Measurements from ENCODE around the gene ZMIZ1.
"Not testable (repeated sequence)": the region's sequence is repeated elsewhere in the genome, so short reads cannot be mapped to it uniquely, and the experiment has no call there.

ZMIZ1 gene

GRCh38 chr10:79327090-79327457 is 258.3 kb downstream of the ZMIZ1 start:
- DNase-seq (ENCODE audit: low spot score): no peak

GRCh38 chr10:79328147-79328701 is 259.5 kb downstream of the ZMIZ1 start:
- DNase-seq (ENCODE audit: low spot score): no peak

GRCh38 chr10:79328737-79329504 is 260.2 kb downstream of the ZMIZ1 start:
- no peak for DNase-seq (ENCODE audit: low spot score)

DNA sequence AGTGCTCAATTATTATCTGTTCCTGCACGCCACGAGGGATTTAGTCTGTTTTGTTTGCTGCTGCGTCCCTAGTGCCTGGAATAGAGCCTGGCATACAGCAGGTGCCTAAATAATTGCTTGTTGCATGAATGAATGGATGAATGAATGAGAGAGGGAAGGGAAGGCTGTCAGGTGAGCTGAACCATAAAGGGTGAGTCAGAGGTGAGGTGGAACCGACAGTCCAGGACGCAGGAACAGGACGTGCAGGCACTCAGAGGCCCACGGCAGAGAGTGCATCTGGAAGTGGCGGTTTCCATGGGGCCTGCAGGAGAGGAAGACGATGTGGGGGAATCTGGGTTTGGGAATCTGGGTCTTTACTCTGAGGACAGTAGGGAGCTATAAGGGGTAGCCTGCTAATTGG is 260.8 kb downstream of the ZMIZ1 start:
- no peak for DNase-seq (ENCODE audit: low spot score)

DNA sequence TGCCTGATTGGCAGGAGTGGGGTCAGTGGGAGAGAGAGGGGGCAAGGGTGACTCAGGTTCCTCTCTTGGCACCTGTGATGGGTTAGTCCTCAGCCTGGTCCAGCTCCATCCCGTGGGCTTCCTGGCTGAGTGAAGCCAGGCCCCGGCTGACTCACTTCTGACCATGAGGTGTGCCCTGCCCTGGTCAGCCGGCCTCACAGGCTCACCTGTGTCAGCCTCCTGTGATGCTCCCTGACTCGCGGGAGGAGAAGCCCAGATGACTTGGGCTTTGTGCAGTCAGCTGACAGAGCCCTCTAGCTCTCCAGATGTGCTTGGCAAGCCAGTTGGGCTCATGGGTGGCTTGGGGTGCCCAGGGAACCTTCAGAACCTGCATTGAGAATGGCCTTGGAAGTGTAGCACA is 262.5 kb downstream of the ZMIZ1 start:
- DNase-seq (ENCODE audit: low spot score): no peak

GRCh38 chr10:79331709-79332108 is 262.9 kb downstream of the ZMIZ1 start:
- peak; percentile 74 for DNase-seq (ENCODE audit: low spot score)

- not testable (repeated sequence) for DNase-seq (ENCODE audit: low spot score)
These were observed 264.0 kb downstream of the ZMIZ1 start for GRCh38 chr10:79332610-79333315.

GRCh38 chr10:79333513-79333912 is 264.7 kb downstream of the ZMIZ1 start:
- DNase-seq (ENCODE audit: low spot score): no peak

DNA sequence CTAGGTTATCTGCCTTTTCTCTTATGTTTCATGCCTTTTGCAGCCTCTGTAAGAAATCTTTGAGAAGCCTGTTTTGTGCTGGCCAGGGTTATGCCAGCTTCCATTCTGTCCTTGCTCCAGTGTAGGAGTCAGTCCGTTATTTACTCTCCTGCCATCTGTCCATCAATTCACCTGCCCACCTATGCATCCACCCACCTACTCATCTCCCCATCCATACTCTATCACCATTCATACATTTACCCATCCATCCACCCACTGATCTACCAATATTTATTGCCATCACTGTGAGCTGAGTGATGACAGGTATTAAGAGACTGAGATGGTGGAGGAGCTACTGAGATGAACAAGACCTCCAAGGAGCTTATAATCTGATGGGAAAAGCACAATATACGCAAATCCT is 265.8 kb downstream of the ZMIZ1 start:
- DNase-seq (ENCODE audit: low spot score): no peak

GRCh38 chr10:79335094-79335469 is 266.3 kb downstream of the ZMIZ1 start:
- no peak for DNase-seq (ENCODE audit: low spot score)

GRCh38 chr10:79335470-79336235 is 266.9 kb downstream of the ZMIZ1 start:
- DNase-seq (ENCODE audit: low spot score): no peak

DNA sequence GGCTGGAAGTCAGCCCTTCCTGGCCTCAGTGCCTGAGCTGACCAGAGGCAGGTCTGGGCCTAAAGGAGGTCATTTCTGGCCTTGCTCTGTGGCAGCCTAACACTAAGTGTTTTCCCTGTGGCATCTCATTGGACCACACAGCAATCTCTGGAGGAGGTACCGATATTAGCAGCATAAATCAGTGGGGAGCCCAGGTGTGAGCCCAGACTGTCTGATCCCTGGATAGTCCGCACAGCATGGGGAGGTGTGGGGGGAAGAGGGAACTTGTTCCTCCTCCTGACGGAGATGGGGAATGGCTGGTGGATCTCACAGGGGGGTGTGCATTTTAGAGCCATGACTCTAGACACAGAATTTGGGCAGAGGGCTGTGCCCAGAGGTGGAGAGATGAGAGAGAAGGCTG is 267.5 kb downstream of the ZMIZ1 start:
- no peak for DNase-seq (ENCODE audit: low spot score)

- DNase-seq (ENCODE audit: low spot score): no peak
These were observed 268.0 kb downstream of the ZMIZ1 start for GRCh38 chr10:79336739-79337138.

GRCh38 chr10:79337783-79338469 is 269.2 kb downstream of the ZMIZ1 start:
- not testable (repeated sequence) for DNase-seq (ENCODE audit: low spot score)

GRCh38 chr10:79339266-79339665 is 270.5 kb downstream of the ZMIZ1 start:
- DNase-seq (ENCODE audit: low spot score): no peak

GRCh38 chr10:79340646-79341244 is 272.0 kb downstream of the ZMIZ1 start:
- DNase-seq (ENCODE audit: low spot score): no peak

GRCh38 chr10:79342295-79342761 is 273.6 kb downstream of the ZMIZ1 start:
- no peak for DNase-seq (ENCODE audit: low spot score)

- no peak for DNase-seq (ENCODE audit: low spot score)
These were observed 274.2 kb downstream of the ZMIZ1 start for GRCh38 chr10:79342811-79343561.

- no peak for DNase-seq (ENCODE audit: low spot score)
These were observed 275.9 kb downstream of the ZMIZ1 start for GRCh38 chr10:79344502-79345195.
